Cardiac fibroblast (primary cell): ENCODE results near the gene ZNF548.
"Not testable (repeated sequence)": the region's sequence is repeated elsewhere in the genome, so short reads cannot be mapped to it uniquely, and the experiment has no call there.

ENCODE experiments used
- DNase-seq, 2 donors: peaks; one replicate each; pipeline versions ENCODE4 v3.0.0 to v3.0.0-alpha.2; 2010; ENCODE audit warnings: low read depth in 2 of 2
- H3K4me3 ChIP-seq, 2 donors: replicated peaks in 1 of 2; 1 replicate in 1 of 2; 2 replicates in 1 of 2; pipeline ENCODE4 v1.5.1; 2011; ENCODE audit warnings: low read depth in 2 of 2, low read length in 2 of 2, mild to moderate bottlenecking in 2 of 2, moderate library complexity in 1 of 2
- TF ChIP-seq, protein P1 (sequence below): IDR thresholded peaks from one replicate; pipeline ENCODE4 v1.5.1; 2011; ENCODE audit warnings: low read depth, mild to moderate bottlenecking, low read length, inconsistent platforms

Gene ZNF548

GRCh38 chr19:57357406-57357805, 32.2 kb upstream of the ZNF548 start:
- DNase-seq: no peak
- TF ChIP-seq, protein P1, sequence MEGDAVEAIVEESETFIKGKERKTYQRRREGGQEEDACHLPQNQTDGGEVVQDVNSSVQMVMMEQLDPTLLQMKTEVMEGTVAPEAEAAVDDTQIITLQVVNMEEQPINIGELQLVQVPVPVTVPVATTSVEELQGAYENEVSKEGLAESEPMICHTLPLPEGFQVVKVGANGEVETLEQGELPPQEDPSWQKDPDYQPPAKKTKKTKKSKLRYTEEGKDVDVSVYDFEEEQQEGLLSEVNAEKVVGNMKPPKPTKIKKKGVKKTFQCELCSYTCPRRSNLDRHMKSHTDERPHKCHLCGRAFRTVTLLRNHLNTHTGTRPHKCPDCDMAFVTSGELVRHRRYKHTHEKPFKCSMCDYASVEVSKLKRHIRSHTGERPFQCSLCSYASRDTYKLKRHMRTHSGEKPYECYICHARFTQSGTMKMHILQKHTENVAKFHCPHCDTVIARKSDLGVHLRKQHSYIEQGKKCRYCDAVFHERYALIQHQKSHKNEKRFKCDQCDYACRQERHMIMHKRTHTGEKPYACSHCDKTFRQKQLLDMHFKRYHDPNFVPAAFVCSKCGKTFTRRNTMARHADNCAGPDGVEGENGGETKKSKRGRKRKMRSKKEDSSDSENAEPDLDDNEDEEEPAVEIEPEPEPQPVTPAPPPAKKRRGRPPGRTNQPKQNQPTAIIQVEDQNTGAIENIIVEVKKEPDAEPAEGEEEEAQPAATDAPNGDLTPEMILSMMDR: no peak
- H3K4me3 ChIP-seq: no peak overlapping the region

GRCh38 chr19:57359300-57359699, 30.4 kb upstream of the ZNF548 start:
- DNase-seq: no peak
- TF ChIP-seq, protein P1: no peak
- H3K4me3 ChIP-seq: no peak overlapping the region

GRCh38 chr19:57362419-57362818, 27.2 kb upstream of the ZNF548 start:
- TF ChIP-seq, protein P1: no peak
- DNase-seq: no peak
- peak overlapping the region; percentile 43 to 50 for H3K4me3 ChIP-seq

DNA sequence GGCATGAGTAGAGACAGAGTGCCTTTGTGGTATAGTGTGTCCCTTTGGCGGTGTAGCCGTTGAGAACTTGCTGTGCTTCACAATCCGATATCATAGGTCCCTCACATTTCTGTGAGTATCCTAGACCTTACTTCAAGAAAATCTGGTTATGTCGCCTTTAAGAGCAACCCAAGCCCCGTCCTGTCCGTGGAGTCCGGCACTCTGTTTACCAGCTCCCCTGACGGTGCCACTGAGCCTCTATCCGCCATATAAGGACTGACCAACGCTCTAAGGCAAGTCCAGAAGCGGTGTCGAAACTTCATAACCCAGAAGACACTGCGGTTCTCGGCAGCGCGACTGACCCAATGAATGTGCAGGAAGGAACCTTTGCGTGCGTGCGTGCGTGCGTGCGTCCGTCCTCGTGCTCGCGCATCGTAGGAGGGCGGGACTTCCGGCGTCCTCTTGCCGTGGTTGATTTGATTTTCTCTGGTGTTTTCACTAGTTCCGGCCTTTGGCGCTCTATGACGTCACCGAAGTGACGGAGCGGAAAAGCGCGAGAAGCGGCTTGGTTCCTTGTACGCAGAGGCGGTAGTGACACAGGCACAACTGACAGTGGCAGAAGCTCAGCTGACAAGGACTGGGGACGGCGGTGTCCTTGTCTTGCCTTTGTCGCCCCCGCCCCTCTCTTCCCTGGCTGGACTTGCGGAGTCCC, 26.5 kb upstream of the ZNF548 start, which contains the start of the genes TRAPPC2B and ZNF547:
TSS of gene TRAPPC2B (plus strand) at position 555 of the 691 bp plus-strand sequence. CDS start 1,283 bp downstream, outside the sequence.
TSS of gene ZNF547 (plus strand) at position 555 of the 691 bp plus-strand sequence. CDS start 5,005 bp downstream, outside the sequence.
- TF ChIP-seq, protein P1: no peak
- peak; percentile 100 for DNase-seq
- peak within 1 kb of the TSS; percentile 67 to 85 for H3K4me3 ChIP-seq

GRCh38 chr19:57363688-57364181, 25.9 kb upstream of the ZNF548 start:
- DNase-seq: peak in 1 of 2 donors; percentile 11
- peak overlapping the region; percentile 67 to 85 for H3K4me3 ChIP-seq
- TF ChIP-seq, protein P1: no peak

- DNase-seq: no peak
- TF ChIP-seq, protein P1: no peak
- H3K4me3 ChIP-seq: no peak overlapping the region
Observed at GRCh38 chr19:57366776-57367175, 22.9 kb upstream of the ZNF548 start.

- no peak for DNase-seq
- H3K4me3 ChIP-seq: no peak overlapping the region
- TF ChIP-seq, protein P1: no peak
Observed at GRCh38 chr19:57374179-57374578, 15.5 kb upstream of the ZNF548 start.

DNA sequence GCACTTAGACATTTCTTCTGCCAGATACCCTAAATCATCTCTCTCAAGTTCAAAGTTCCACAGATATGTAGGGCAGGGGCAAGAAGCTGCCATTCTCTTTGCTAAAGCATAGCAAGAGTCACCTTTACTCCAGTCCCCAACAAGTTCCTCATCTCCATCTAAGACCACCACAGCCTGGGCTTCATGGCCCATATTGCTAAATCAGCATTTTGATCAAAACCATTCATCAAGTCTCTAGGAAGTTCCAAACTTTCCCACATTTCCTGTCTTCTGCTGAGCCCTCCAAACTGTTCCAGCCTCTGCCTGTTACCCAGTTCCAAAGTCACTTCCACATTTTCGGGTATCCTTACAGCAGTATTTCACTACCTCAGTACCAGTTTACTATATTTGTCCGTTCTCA, 15.0 kb upstream of the ZNF548 start:
- DNase-seq, H3K4me3 ChIP-seq: not testable (repeated sequence)
